ENCODE results near the gene MEIS1. TPM values are rescaled to one million over a fixed set of nuclear protein-coding genes. Genes with fewer than 3 reads are reported as not detected.

The MEIS1 gene
- total and polyA plus RNA-seq, 2 of the 8 experiments (the other 6 are each of a cell fraction or from before 2014, with no cell fraction given), result 0.17 to 1.2 TPM

DNA sequence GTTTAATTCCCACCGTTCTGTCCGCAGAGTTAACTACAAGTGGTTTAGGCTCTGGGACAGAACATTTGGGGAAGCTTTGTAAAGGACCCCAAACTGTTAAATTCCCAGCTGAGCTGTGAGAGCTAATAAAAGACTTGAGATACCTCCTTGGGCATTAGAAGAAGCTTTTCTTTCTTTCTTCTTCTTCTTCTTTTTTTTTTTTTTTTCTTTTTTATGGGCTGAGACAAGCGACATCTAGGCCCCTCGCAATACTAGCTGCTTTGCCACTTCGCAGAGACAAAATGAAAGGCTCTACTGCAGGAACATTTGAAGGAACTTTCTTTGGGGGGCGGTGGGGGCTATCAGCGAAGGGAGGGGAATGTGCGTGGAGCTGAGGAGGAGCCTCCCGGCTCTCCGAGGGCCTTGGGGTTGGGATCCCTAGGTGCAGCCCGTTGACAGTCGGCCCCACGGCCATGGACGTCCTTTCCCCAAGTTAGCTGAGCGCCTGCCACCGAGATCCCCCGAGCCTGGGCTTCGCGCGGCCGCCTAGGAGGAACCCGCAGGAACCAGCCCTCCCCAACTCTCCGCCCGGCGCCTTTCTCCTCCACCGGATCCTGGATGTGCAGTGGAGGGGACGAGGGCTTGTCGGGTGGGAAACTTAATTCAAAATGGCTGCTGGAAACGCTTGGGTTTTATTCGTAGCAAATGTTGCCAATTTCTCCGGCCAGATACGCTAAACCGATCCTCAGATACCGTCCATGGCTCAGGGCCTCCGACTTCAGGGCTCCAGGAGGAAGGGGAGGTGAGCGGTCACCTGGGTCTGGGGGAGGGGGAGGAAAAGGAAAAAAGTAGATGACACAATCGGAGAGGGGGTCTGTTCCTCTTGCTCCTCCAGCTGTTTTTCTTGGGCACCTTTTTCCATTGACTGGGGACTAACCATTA is 4.2 kb downstream of the MEIS1 start:
- peak overlapping the region; percentile 20 to 60 (median 32); a peak in 5 of 8 replicates for H3K4me3 ChIP-seq (ENCODE audit: extremely low read depth in 1 of 4, insufficient read depth in 2 of 4, low read depth in 3 of 4, low read length in 4 of 4)
- no peaks in the 10 kb centered on the region for H3K79me2 ChIP-seq (ENCODE audit: control insufficient read depth in 1 of 2, insufficient read depth in 2 of 2, low read length in 2 of 2)
- TF ChIP-seq SUZ12 (IDR thresholded peaks at IDR 0.05; ENCODE audit: low read length), result peak; percentile 87
- no peak for TF ChIP-seq SIRT6 (IDR thresholded peaks at IDR 0.05; ENCODE audit: low read length)
- TF ChIP-seq RNF2 (IDR thresholded peaks at IDR 0.05; ENCODE audit: borderline replicate concordance, low read depth, low read length, missing control alignments, poor library complexity, severe bottlenecking), result peak; percentile 77
- TF ChIP-seq RFX5 (IDR thresholded peaks at IDR 0.05; ENCODE audit: borderline replicate concordance, low read depth, low read length), result no peak
- TF ChIP-seq YY1 (IDR thresholded peaks at IDR 0.05; ENCODE audit: low read depth, low read length), result peak; percentile 72
- no peak for TF ChIP-seq RXRA (IDR thresholded peaks at IDR 0.05; ENCODE audit: insufficient read depth, low read depth, low read length)
- TF ChIP-seq TCF12 (IDR thresholded peaks at IDR 0.05; ENCODE audit: low read depth, low read length), result peak; percentile 72; the same call in 1 of the 2 replicates
- TF ChIP-seq SP1 (IDR thresholded peaks at IDR 0.05; ENCODE audit: low read depth, low read length), result 0 out of 2 replicates have a peak, but pooled peaks have one; percentile 13

More for the DNA sequence above, 4.2 kb downstream of the MEIS1 start:
- Histone ChIP-seq H3K23ac (ENCODE audit: insufficient read length) (no peak overlapping the region), H2AK5ac (ENCODE audit: low read depth, low read length) (no peak overlapping the region), H3K18ac (ENCODE audit: extremely low read depth, low read length) (no peak overlapping the region; the same call in 1 of the 2 replicates), H3K27ac (ENCODE audit: low read depth, low read length) (no peak overlapping the region), H3K4ac (replicated peaks; ENCODE audit: insufficient read length, low read depth, low read length) (no peak overlapping the region), H3K23me2 (ENCODE audit: low read depth, low read length) (peaks cover 6% of the 10 kb centered on the region), H2BK12ac (ENCODE audit: low read depth, low read length) (no peak overlapping the region), H2BK15ac (ENCODE audit: low read length) (no peak overlapping the region), H3K9ac (replicated peaks in 1 of 4; ENCODE audit: extremely low read depth in 1 of 4, low read depth in 3 of 4, low read length in 3 of 4) (no peak overlapping the region), H4K5ac (ENCODE audit: insufficient read length, low read depth, low read length) (no peak overlapping the region), H4K20me1 (replicated peaks in 1 of 2; ENCODE audit: control insufficient read depth in 1 of 2, insufficient read depth in 2 of 2, low read length in 2 of 2) (peaks cover 8 to 17% of the 10 kb centered on the region in 2 experiments), H4K8ac (ENCODE audit: extremely low read depth, insufficient read depth, low read length) (0 out of 2 replicates have a peak overlapping the region, but pooled peaks have one; percentile 21), H2AFZ (ENCODE audit: low read length) (0 out of 2 replicates have a peak overlapping the region, but pooled peaks have one; percentile 61), H3K4me2 (ENCODE audit: insufficient read depth in 1 of 2, low read depth in 2 of 2, low read length in 2 of 2) (peak overlapping the region; percentile 85 to 89), H3K9me3 (ENCODE audit: insufficient read depth in 2 of 2, low read depth in 1 of 2, low read length in 1 of 2) (no peaks in the 10 kb centered on the region), H3K79me1 (ENCODE audit: low read depth, low read length) (no peaks in the 10 kb centered on the region), H2BK20ac (ENCODE audit: low read length) (no peak overlapping the region), H4K91ac (replicated peaks; ENCODE audit: insufficient read length, low read length) (no peak overlapping the region), H2BK120ac (replicated peaks; ENCODE audit: low read depth, low read length) (no peak overlapping the region), H2BK5ac (ENCODE audit: low read depth, low read length) (no peak overlapping the region), H3K36me3 (ENCODE audit: control insufficient read depth in 2 of 4, insufficient read depth in 4 of 4, low read length in 3 of 4) (no peaks in the 10 kb centered on the region), H3K27me3 (replicated peaks in 1 of 4; ENCODE audit: control insufficient read depth in 3 of 4, extremely low read depth in 1 of 4, insufficient read depth in 3 of 4, low read length in 3 of 4) (peaks cover 74 to 100% (median 93%) of the 10 kb centered on the region in 4 experiments), H3K4me1 (replicated peaks in 1 of 4; ENCODE audit: control insufficient read depth in 3 of 4, insufficient read depth in 4 of 4, low read length in 3 of 4) (peaks cover 15 to 46% (median 19%) of the 10 kb centered on the region in 4 experiments), H3K14ac (ENCODE audit: insufficient read length) (no peak overlapping the region), H3K56ac (replicated peaks; ENCODE audit: insufficient read length, low read depth, low read length) (no peak overlapping the region)
- ChIA-PET CTCF (ENCODE audit: partially characterized antibody) (interaction anchor here (0.7 to 10.4 kb wide), 3 partner anchors 11 to 1186 kb away, joined by 3 to 161 read pairs (median 3); no protein-coding TSS in a partner anchor), POLR2A (ENCODE audit: partially characterized antibody) (interaction anchor here (1.1 to 2.2 kb wide), 2 partner anchors 12 to 138 kb away, joined by 4 to 6 read pairs; no protein-coding TSS in a partner anchor)
- DNase-seq (ENCODE audit: low read depth in 1 of 2, low spot score in 2 of 2) (peak in 1 of 2 experiments; percentile 65), FAIRE-seq (no peak)
- 1% methylated on average over 31 of the region's 37 CpGs; no CpG with 5 or more reads in 1 of the 2 experiments for WGBS, 2 experiments (ENCODE audit: extremely low coverage in 1 of 2, insufficient coverage in 1 of 2, insufficient read length in 1 of 2, insufficient replicate concordance in 2 of 2, low coverage in 1 of 2, low lambda C conversion rate in 2 of 2, missing lambda C conversion rate in 1 of 2)

Data from H1 (cell line).